GM12874 (cell line): ENCODE measurements around the gene PLB1.

ENCODE experiments used
- TF ChIP-seq, protein P1 (sequence below): IDR thresholded peaks from 2 replicates; pipeline ENCODE4 v1.5.1; 2011; ENCODE audit warnings: low read depth, mild to moderate bottlenecking, control low read depth, low read length, moderate library complexity; ENCODE audit not compliant: insufficient read depth

Gene PLB1

GRCh38 chr2:28509361-28509760, 13.5 kb downstream of the PLB1 start:
- TF ChIP-seq, protein P1, sequence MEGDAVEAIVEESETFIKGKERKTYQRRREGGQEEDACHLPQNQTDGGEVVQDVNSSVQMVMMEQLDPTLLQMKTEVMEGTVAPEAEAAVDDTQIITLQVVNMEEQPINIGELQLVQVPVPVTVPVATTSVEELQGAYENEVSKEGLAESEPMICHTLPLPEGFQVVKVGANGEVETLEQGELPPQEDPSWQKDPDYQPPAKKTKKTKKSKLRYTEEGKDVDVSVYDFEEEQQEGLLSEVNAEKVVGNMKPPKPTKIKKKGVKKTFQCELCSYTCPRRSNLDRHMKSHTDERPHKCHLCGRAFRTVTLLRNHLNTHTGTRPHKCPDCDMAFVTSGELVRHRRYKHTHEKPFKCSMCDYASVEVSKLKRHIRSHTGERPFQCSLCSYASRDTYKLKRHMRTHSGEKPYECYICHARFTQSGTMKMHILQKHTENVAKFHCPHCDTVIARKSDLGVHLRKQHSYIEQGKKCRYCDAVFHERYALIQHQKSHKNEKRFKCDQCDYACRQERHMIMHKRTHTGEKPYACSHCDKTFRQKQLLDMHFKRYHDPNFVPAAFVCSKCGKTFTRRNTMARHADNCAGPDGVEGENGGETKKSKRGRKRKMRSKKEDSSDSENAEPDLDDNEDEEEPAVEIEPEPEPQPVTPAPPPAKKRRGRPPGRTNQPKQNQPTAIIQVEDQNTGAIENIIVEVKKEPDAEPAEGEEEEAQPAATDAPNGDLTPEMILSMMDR, result no peak

- TF ChIP-seq, protein P1, result no peak
Measured at GRCh38 chr2:28510184-28510583, 14.3 kb downstream of the PLB1 start.

- TF ChIP-seq, protein P1, result no peak
Measured at GRCh38 chr2:28511871-28512606, 16.2 kb downstream of the PLB1 start.

GRCh38 chr2:28512607-28512965, 16.7 kb downstream of the PLB1 start:
- TF ChIP-seq, protein P1, result no peak

DNA sequence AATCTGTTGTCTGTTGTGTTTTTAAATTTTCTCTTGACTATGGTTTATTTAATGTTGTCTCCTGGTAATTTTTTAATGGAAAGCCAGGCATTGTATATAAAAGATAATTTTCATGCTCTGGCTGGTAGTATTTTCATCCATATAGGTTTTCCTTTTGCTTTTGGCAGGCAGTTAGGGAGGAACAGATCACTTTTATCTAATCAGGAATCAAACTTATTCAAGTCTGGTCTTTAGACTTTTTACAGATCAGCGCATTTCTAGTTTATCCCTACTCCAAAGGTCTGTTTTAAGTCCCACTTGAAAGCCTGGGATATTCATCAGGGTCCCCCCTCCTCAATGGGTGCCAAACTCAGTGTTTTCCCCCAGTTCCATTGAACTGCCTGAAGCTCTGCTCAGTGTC, 17.2 kb downstream of the PLB1 start:
- TF ChIP-seq, protein P1, result no peak

DNA sequence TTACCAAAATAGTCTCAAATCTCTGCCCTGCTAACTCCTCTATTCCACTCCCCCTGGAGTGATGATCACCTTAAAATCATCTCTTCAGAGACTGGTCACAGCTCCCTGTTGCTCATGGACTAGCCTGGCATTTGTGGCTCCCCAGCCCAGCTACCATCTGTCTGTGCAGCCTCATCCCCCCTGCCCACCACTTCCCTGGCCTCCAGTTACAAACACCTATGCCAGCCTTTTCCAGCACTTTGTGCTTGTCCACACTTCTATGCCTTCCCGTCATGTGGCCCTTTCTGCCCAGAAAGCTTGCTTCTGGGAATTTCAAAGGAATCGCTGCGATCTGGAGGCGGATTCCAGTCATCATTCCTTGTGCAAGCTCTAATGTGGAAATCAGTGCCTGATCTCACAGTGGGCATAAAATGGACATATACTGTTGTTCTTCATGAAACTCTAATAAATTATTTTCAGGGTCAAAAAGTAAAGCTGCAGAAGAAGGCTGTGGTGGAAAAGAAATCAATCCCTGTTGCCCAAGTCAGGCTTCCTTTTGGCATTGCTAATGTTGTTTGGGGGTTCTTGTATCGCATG, 19.4 kb downstream of the PLB1 start:
- TF ChIP-seq, protein P1, result no peak

- TF ChIP-seq, protein P1, result no peak
Measured at GRCh38 chr2:28516430-28516829, 20.6 kb downstream of the PLB1 start.
